Astrocyte (in vitro differentiated cells and primary cell): ENCODE results near the gene FYN. TPM values are rescaled to one million over a fixed set of nuclear protein-coding genes. Genes with fewer than 3 reads are reported as not detected.

Source experiments
- DNase-seq: peaks from one replicate; pipeline ENCODE4 v3.0.0-alpha.2; 2010; ENCODE audit warnings: low read depth
- FAIRE-seq: peaks from 2 replicates; lab custom pipeline; 2011; peaks lifted over from hg19 to GRCh38; lab: Jason Lieb, UNC
- H2AFZ ChIP-seq: 2 replicates; pipeline ENCODE4 v1.6.0; 2012; ENCODE audit warnings: low read depth, low read length, inconsistent platforms
- H3K27ac ChIP-seq: 2 replicates; pipeline ENCODE4 v1.5.1; 2011; ENCODE audit warnings: low read depth, low read length, inconsistent platforms
- H3K27me3 ChIP-seq: 2 replicates; pipeline ENCODE4 v1.6.0; 2011; ENCODE audit warnings: low read length, inconsistent platforms; ENCODE audit not compliant: insufficient read depth
- H3K36me3 ChIP-seq: 2 replicates; pipeline ENCODE4 v1.5.1; 2011; ENCODE audit warnings: low read length, inconsistent platforms; ENCODE audit not compliant: insufficient read depth
- H3K4me1 ChIP-seq: 2 replicates; pipeline ENCODE4 v1.5.1; 2011; ENCODE audit warnings: low read length, inconsistent platforms; ENCODE audit not compliant: insufficient read depth
- H3K4me2 ChIP-seq: 2 replicates; pipeline ENCODE4 v1.6.0; 2012; ENCODE audit warnings: low read length, inconsistent platforms
- H3K4me3 ChIP-seq: 2 replicates; pipeline ENCODE4 v1.5.1; 2011; ENCODE audit warnings: low read depth, mild to moderate bottlenecking, low read length, inconsistent platforms; ENCODE audit not compliant: insufficient read depth
- H3K79me2 ChIP-seq: 2 replicates; pipeline ENCODE4 v1.6.0; 2012; ENCODE audit warnings: mild to moderate bottlenecking, low read length, inconsistent platforms; ENCODE audit not compliant: insufficient read depth
- H3K9ac ChIP-seq: 2 replicates; pipeline ENCODE4 v1.6.0; 2012; ENCODE audit warnings: mild to moderate bottlenecking, low read length, inconsistent platforms
- H3K9me3 ChIP-seq: 2 replicates; pipeline ENCODE4 v1.5.1; 2012; ENCODE audit warnings: low read depth, mild to moderate bottlenecking, low read length, inconsistent platforms; ENCODE audit not compliant: insufficient read depth
- H4K20me1 ChIP-seq: 2 replicates; pipeline ENCODE4 v1.6.0; 2012; ENCODE audit warnings: low read length, inconsistent platforms; ENCODE audit not compliant: insufficient read depth
- H3K27ac Mint-ChIP-seq: one replicate; pipeline ENCODE4 v1.8.0; 2021; ENCODE audit warnings: mild to moderate bottlenecking, mixed read lengths; ENCODE audit not compliant: unreplicated experiment
- H3K27me3 Mint-ChIP-seq: one replicate; pipeline ENCODE4 v1.8.0; 2021; ENCODE audit warnings: low read depth, mixed read lengths; ENCODE audit not compliant: unreplicated experiment
- H3K36me3 Mint-ChIP-seq: one replicate; pipeline ENCODE4 v1.8.0; 2021; ENCODE audit warnings: low read depth, mixed read lengths; ENCODE audit not compliant: unreplicated experiment
- H3K4me1 Mint-ChIP-seq: one replicate; pipeline ENCODE4 v1.8.0; 2021; ENCODE audit warnings: low read depth, mixed read lengths; ENCODE audit not compliant: unreplicated experiment
- H3K4me3 Mint-ChIP-seq: one replicate; pipeline ENCODE4 v1.8.0; 2021; ENCODE audit warnings: mild to moderate bottlenecking, moderate library complexity, mixed read lengths; ENCODE audit not compliant: unreplicated experiment
- H3K9me3 Mint-ChIP-seq: one replicate; pipeline ENCODE4 v1.8.0; 2021; ENCODE audit warnings: mild to moderate bottlenecking, mixed read lengths; ENCODE audit not compliant: unreplicated experiment
- EZH2 ChIP-seq: IDR thresholded peaks from 2 replicates; pipeline ENCODE4 v1.6.1; 2012; ENCODE audit warnings: mild to moderate bottlenecking, low read length, inconsistent platforms; ENCODE audit not compliant: insufficient read depth
- total RNA-seq: library from RNA; stranded (reverse); gene quantifications from 2 replicates; pipeline ENCODE4 v1.2.1, GENCODE V29; 2021
- TF ChIP-seq, protein P1 (sequence below): IDR thresholded peaks from 2 replicates; pipeline ENCODE4 v1.5.1; 2011; ENCODE audit warnings: low read depth, mild to moderate bottlenecking, inconsistent platforms, low read length, moderate library complexity; ENCODE audit not compliant: insufficient read depth

Gene FYN
- total RNA-seq, 1 donor from 2014 or later: 167 TPM

DNA sequence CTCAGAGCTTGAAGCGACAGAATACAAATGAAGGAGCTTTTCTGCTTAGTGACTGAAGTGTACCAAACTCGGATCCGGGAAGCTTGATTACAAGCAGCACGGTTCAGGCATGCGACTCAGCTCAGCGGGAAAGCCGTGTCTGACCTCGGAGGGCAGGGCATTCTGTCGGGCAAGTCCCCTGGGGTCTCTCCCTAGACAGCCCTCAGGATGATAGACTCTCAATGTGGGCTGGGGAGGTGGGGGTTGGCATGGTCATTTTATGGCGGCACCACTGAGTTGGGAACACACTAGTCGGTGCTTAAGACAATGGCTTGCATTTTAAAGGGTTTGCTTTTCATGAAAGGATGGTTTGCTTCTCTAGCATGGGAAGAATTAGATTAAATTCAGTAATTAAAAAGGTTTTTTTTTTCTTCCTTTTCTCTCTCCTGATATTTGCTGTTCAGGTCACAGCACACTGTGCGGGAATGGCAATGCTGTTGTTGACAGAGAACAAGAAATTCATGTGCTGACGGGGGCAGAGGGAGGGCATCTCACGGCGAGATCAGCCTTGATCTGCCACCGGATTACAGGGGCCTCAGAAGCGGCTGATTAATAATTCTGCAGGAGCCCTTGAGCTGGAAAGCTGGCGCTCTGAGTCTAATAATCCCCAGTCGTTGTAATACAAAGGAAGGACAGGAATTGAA is 186.9 kb downstream of the FYN start:
- DNase-seq (no peak), FAIRE-seq (no peak)
- H4K20me1 ChIP-seq: peaks cover 3% of the 10 kb centered on the region
- H3K27ac Mint-ChIP-seq: no peak overlapping the region
- H3K9ac ChIP-seq: no peak overlapping the region
- no peaks in the 10 kb centered on the region for H3K9me3 ChIP-seq
- no peaks in the 10 kb centered on the region for H3K27me3 Mint-ChIP-seq
- no peak overlapping the region for H3K4me3 Mint-ChIP-seq
- H3K4me2 ChIP-seq: peak overlapping the region; percentile 64
- no peak overlapping the region for H3K27ac ChIP-seq
- peaks cover 20% of the 10 kb centered on the region for H3K4me1 ChIP-seq
- no peaks in the 10 kb centered on the region for H3K9me3 Mint-ChIP-seq
- H3K4me3 ChIP-seq: no peak overlapping the region
- peak overlapping the region; percentile 48 for H2AFZ ChIP-seq
- H3K79me2 ChIP-seq: no peaks in the 10 kb centered on the region
- peaks cover 47% of the 10 kb centered on the region for H3K36me3 Mint-ChIP-seq
- H3K4me1 Mint-ChIP-seq: no peaks in the 10 kb centered on the region
- H3K27me3 ChIP-seq: peaks cover 4% of the 10 kb centered on the region
- peaks cover 5% of the 10 kb centered on the region for H3K36me3 ChIP-seq
- no peak for TF ChIP-seq EZH2
- TF ChIP-seq, protein P1, sequence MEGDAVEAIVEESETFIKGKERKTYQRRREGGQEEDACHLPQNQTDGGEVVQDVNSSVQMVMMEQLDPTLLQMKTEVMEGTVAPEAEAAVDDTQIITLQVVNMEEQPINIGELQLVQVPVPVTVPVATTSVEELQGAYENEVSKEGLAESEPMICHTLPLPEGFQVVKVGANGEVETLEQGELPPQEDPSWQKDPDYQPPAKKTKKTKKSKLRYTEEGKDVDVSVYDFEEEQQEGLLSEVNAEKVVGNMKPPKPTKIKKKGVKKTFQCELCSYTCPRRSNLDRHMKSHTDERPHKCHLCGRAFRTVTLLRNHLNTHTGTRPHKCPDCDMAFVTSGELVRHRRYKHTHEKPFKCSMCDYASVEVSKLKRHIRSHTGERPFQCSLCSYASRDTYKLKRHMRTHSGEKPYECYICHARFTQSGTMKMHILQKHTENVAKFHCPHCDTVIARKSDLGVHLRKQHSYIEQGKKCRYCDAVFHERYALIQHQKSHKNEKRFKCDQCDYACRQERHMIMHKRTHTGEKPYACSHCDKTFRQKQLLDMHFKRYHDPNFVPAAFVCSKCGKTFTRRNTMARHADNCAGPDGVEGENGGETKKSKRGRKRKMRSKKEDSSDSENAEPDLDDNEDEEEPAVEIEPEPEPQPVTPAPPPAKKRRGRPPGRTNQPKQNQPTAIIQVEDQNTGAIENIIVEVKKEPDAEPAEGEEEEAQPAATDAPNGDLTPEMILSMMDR: no peak

DNA sequence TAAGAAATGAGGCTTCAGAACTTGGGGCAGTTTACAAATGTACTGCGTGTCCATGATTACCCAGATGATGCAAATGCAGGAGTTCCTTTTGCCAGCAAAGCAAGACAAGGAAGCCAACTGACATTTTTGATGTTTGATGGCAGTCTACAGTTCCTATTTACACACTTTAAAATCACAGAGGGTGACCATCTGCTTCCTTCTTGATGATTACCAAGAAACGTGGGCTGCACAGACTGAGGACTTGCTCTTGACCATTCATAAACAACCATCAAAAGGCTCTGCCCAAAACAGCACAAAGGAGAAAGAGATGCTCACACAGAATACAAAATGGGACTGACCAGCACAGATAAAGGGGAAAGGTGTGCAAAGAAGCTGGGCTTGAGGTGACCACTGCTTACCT is 187.7 kb downstream of the FYN start:
- no peaks in the 10 kb centered on the region for H3K9me3 ChIP-seq
- DNase-seq (no peak), FAIRE-seq (no peak)
- peaks cover 5% of the 10 kb centered on the region for H3K36me3 ChIP-seq
- no peak overlapping the region for H3K4me3 ChIP-seq
- no peak overlapping the region for H3K4me2 ChIP-seq
- TF ChIP-seq, protein P1: no peak
- TF ChIP-seq EZH2: no peak
- no peaks in the 10 kb centered on the region for H3K27me3 Mint-ChIP-seq
- no peak overlapping the region for H3K27ac ChIP-seq
- peaks cover 49% of the 10 kb centered on the region for H3K36me3 Mint-ChIP-seq
- H3K4me1 Mint-ChIP-seq: no peaks in the 10 kb centered on the region
- H3K4me3 Mint-ChIP-seq: no peak overlapping the region
- H3K9me3 Mint-ChIP-seq: no peaks in the 10 kb centered on the region
- H4K20me1 ChIP-seq: peaks cover 3% of the 10 kb centered on the region
- H2AFZ ChIP-seq: no peak overlapping the region
- no peak overlapping the region for H3K27ac Mint-ChIP-seq
- peaks cover 4% of the 10 kb centered on the region for H3K27me3 ChIP-seq
- H3K4me1 ChIP-seq: peaks cover 20% of the 10 kb centered on the region
- H3K79me2 ChIP-seq: no peaks in the 10 kb centered on the region
- no peak overlapping the region for H3K9ac ChIP-seq

DNA sequence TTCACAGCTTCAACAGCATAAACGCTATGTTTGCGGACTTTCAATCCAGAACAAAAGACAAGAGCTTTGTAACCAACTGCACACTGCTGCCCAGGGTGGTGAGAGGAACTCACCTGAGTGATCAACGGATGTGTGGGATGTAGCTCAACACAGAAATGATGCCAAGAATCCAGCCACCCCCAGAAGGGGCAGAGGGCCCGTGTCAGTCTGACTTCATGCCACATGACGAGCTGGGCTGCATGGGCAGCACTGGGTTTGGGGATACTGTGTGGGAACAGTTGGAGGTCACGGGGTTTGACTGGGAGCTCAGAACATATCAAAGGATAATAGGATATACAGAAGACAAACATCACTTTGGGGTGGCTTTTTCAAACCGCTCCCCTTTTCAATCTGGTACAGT is 188.2 kb downstream of the FYN start:
- TF ChIP-seq, protein P1: no peak
- no peak for TF ChIP-seq EZH2

More for the DNA sequence above, 188.2 kb downstream of the FYN start:
- Mint-ChIP-seq H3K9me3 (no peaks in the 10 kb centered on the region), H3K27me3 (no peaks in the 10 kb centered on the region), H3K4me3 (no peak overlapping the region), H3K4me1 (no peaks in the 10 kb centered on the region), H3K27ac (no peak overlapping the region), H3K36me3 (peaks cover 53% of the 10 kb centered on the region)
- H3K9ac ChIP-seq: no peak overlapping the region
- H3K4me3 ChIP-seq: no peak overlapping the region
- H2AFZ ChIP-seq: no peak overlapping the region
- peaks cover 4% of the 10 kb centered on the region for H3K27me3 ChIP-seq
- no peaks in the 10 kb centered on the region for H3K79me2 ChIP-seq
- FAIRE-seq (no peak), DNase-seq (no peak)
- no peak overlapping the region for H3K4me2 ChIP-seq
- no peaks in the 10 kb centered on the region for H3K9me3 ChIP-seq
- peaks cover 5% of the 10 kb centered on the region for H3K36me3 ChIP-seq
- no peak overlapping the region for H3K27ac ChIP-seq
- H3K4me1 ChIP-seq: peaks cover 20% of the 10 kb centered on the region
- H4K20me1 ChIP-seq: peaks cover 3% of the 10 kb centered on the region
